Suppressor macrophage treated with lipopolysaccharide for 1 hour (primary cell): ENCODE data around the gene ZNF492.
"Not testable (repeated sequence)": the region's sequence is repeated elsewhere in the genome, so short reads cannot be mapped to it uniquely, and the experiment has no call there.

Experiments
- DNase-seq, 3 donors: peaks; one replicate each; pipeline ENCODE4 v3.0.0-alpha.2; 2020 to 2022

Gene ZNF492

GRCh38 chr19:22617614-22618320 lies 16.4 kb upstream of the ZNF492 start:
- no peak for DNase-seq

GRCh38 chr19:22619371-22619770 lies 14.8 kb upstream of the ZNF492 start:
- no peak for DNase-seq

- no peak for DNase-seq
These were observed 14.2 kb upstream of the ZNF492 start for GRCh38 chr19:22619932-22620331.

- DNase-seq, result no peak
These were observed 13.7 kb upstream of the ZNF492 start for GRCh38 chr19:22620401-22620800.

GRCh38 chr19:22620912-22621311 lies 13.2 kb upstream of the ZNF492 start:
- no peak for DNase-seq

GRCh38 chr19:22622020-22622419 lies 12.1 kb upstream of the ZNF492 start:
- no peak for DNase-seq

GRCh38 chr19:22622901-22623840 lies 11.0 kb upstream of the ZNF492 start:
- DNase-seq, result no peak

GRCh38 chr19:22623841-22624221 lies 10.3 kb upstream of the ZNF492 start:
- no peak for DNase-seq

- no peak for DNase-seq
These were observed 8.7 kb upstream of the ZNF492 start for GRCh38 chr19:22625266-22626035.

GRCh38 chr19:22627526-22627925 lies 6.6 kb upstream of the ZNF492 start:
- no peak for DNase-seq

- no peak for DNase-seq
These were observed 5.7 kb upstream of the ZNF492 start for GRCh38 chr19:22628401-22628800.

- no peak for DNase-seq
These were observed 315 bp downstream of the ZNF492 start for GRCh38 chr19:22634450-22634827.

GRCh38 chr19:22685493-22685892 lies 51.4 kb downstream of the ZNF492 start:
- not testable (repeated sequence) for DNase-seq

- not testable (repeated sequence) for DNase-seq
These were observed 68.5 kb downstream of the ZNF492 start for GRCh38 chr19:22702661-22703060.

- DNase-seq, result not testable (repeated sequence)
These were observed 69.0 kb downstream of the ZNF492 start for GRCh38 chr19:22703096-22703495.

- no peak for DNase-seq
These were observed 74.9 kb downstream of the ZNF492 start for GRCh38 chr19:22708983-22709382.
